GM23248 (cell line): Measurements from ENCODE around the gene CNGB1. TPM values are rescaled to one million over a fixed set of nuclear protein-coding genes. Genes with fewer than 3 reads are reported as not detected.

Experiments
- DNase-seq: peaks from one replicate; pipeline ENCODE4 v3.0.0-alpha.2; 2015
- H2AFZ ChIP-seq: fragments of 200-600 bp; sonication (generic); 2 replicates; pipeline ENCODE4 v1.6.1; 2016; ENCODE audit warnings: antibody characterized with exemption
- H3F3A ChIP-seq: fragments of 200-600 bp; sonication (generic); 2 replicates; pipeline ENCODE4 v1.6.1; 2016; ENCODE audit warnings: mild to moderate bottlenecking, antibody characterized with exemption, mixed run types; ENCODE audit not compliant: insufficient read depth
- H3K27ac ChIP-seq: fragments of 200-600 bp; sonication (generic); 2 replicates; pipeline ENCODE4 v1.5.1; 2016; ENCODE audit warnings: mild to moderate bottlenecking
- H3K27me3 ChIP-seq: fragments of 200-600 bp; sonication (generic); replicated peaks from 2 replicates; pipeline ENCODE4 v1.6.1; 2016; ENCODE audit warnings: mild to moderate bottlenecking; ENCODE audit not compliant: insufficient read depth
- H3K36me3 ChIP-seq: fragments of 200-600 bp; sonication (generic); 2 replicates; pipeline ENCODE4 v1.6.1; 2016; ENCODE audit warnings: low read depth, mild to moderate bottlenecking
- H3K4me1 ChIP-seq: fragments of 200-600 bp; sonication (generic); 2 replicates; pipeline ENCODE4 v1.6.1; 2016; ENCODE audit warnings: mild to moderate bottlenecking; ENCODE audit not compliant: insufficient read depth
- H3K4me2 ChIP-seq: fragments of 200-600 bp; sonication (generic); one replicate; pipeline ENCODE4 v1.6.1; 2016; ENCODE audit warnings: mild to moderate bottlenecking; ENCODE audit not compliant: unreplicated experiment
- H3K4me3 ChIP-seq: fragments of 200-600 bp; sonication (generic); 2 replicates; pipeline ENCODE4 v1.5.1; 2016; ENCODE audit warnings: mild to moderate bottlenecking
- H3K79me2 ChIP-seq: fragments of 200-600 bp; sonication (generic); 2 replicates; pipeline ENCODE4 v1.6.1; 2016; ENCODE audit warnings: mild to moderate bottlenecking; ENCODE audit not compliant: insufficient read depth
- H3K9ac ChIP-seq: fragments of 200-600 bp; sonication (generic); 2 replicates; pipeline ENCODE4 v1.6.1; 2016; ENCODE audit warnings: mild to moderate bottlenecking
- H3K9me2 ChIP-seq: fragments of 200-600 bp; sonication (generic); 2 replicates; pipeline ENCODE4 v1.6.1; 2016; ENCODE audit warnings: mixed run types, mild to moderate bottlenecking, moderate library complexity; ENCODE audit not compliant: insufficient read depth
- H3K9me3 ChIP-seq: fragments of 200-600 bp; sonication (generic); one replicate; pipeline ENCODE4 v1.6.1; 2017; ENCODE audit warnings: low read depth
- H4K20me1 ChIP-seq: fragments of 200-600 bp; sonication (generic); 2 replicates; pipeline ENCODE4 v1.6.0; 2016; ENCODE audit not compliant: insufficient read depth
- EZH2 ChIP-seq: fragments of 200-600 bp; sonication (generic); IDR thresholded peaks from 2 replicates; pipeline ENCODE4 v1.6.1; 2018; ENCODE audit warnings: antibody characterized with exemption, mild to moderate bottlenecking; ENCODE audit not compliant: insufficient read depth, poor library complexity, severe bottlenecking
- EZH2phosphoT487 ChIP-seq: fragments of 200-600 bp; sonication (generic); IDR thresholded peaks from 2 replicates; pipeline ENCODE4 v1.6.1; 2018; ENCODE audit warnings: antibody characterized with exemption, moderate library complexity, mild to moderate bottlenecking, low read depth; ENCODE audit not compliant: insufficient read depth
- WGBS, 2 experiments: methylation state at CpG; one replicate each; pipeline ENCODE4 v1.1.6; 2015 to 2017; ENCODE audit warnings: low lambda C conversion rate in 2 of 2, low coverage in 1 of 2; ENCODE audit errors: missing lambda C conversion rate in 2 of 2; 5-methylcytosine and 5-hydroxymethylcytosine counted together
- in situ Hi-C: fragments of 300-500 bp; cut with MboI; formaldehyde crosslinking; loops from 2 replicates; pipeline ENCODE4 v1.15.0; 2020
- polyA plus RNA-seq: library from polyadenylated mRNA; unstranded; fragments of >200 nt; fragmentation: Nextera tagmentation; extraction: Ambion mirVana; gene quantifications from 2 replicates; pipeline ENCODE4 v1.2.1, GENCODE V29; 2016
- total RNA-seq: library from RNA; depleted of rRNA; stranded (reverse); fragments of >200 nt; shearing (Covaris generic); gene quantifications from 2 replicates; pipeline ENCODE4 v1.2.3, GENCODE V29; 2014; rRNA removed

The CNGB1 gene
- total and polyA plus RNA-seq, 2 experiments from 2014 or later, result not detected

- peaks cover 14% of the 10 kb centered on the region for H3F3A ChIP-seq
- H4K20me1 ChIP-seq, result no peaks in the 10 kb centered on the region
- in situ Hi-C loops, result no loop called here
- H3K4me3 ChIP-seq, result no peak overlapping the region
- H3K9me3 ChIP-seq, result no peaks in the 10 kb centered on the region
- no peak overlapping the region for H2AFZ ChIP-seq
- no peak overlapping the region for H3K9ac ChIP-seq
- peak overlapping the region; percentile 17 for H3K4me2 ChIP-seq
- H3K4me1 ChIP-seq, result peaks cover 15% of the 10 kb centered on the region
- no peaks in the 10 kb centered on the region for H3K36me3 ChIP-seq
- no peaks in the 10 kb centered on the region for H3K9me2 ChIP-seq
- TF ChIP-seq EZH2 (no peak), EZH2phosphoT487 (no peak)
- no peaks in the 10 kb centered on the region for H3K79me2 ChIP-seq
- no peaks in the 10 kb centered on the region for H3K27me3 ChIP-seq
- 40 to 48% methylated on average over 5 of the region's 5 CpGs for WGBS, 2 experiments
- DNase-seq, result peak; percentile 70
- H3K27ac ChIP-seq, result peak overlapping the region; percentile 42
Observed at GRCh38 chr16:57834936-57835335, 136.0 kb downstream of the CNGB1 start.

Other genes starting within 250 kb of the CNGB1 start
- 20.2 and 27.9 TPM in 2 replicates for gene KATNB1, start 235.4 kb downstream of the CNGB1 start, total RNA-seq
- 18.1 and 19.3 TPM in 2 replicates for gene KATNB1, start 235.4 kb downstream of the CNGB1 start, polyA plus RNA-seq
- 50.0 and 65.3 TPM in 2 replicates for gene KIFC3, start 168.6 kb downstream of the CNGB1 start, total RNA-seq
- gene KIFC3, start 168.6 kb downstream of the CNGB1 start, polyA plus RNA-seq, result 27.0 and 28.4 TPM in 2 replicates
- 0.63 and 8.2 TPM in 2 replicates for gene ZNF319, start 29.5 kb upstream of the CNGB1 start, total RNA-seq
- 4.6 and 4.9 TPM in 2 replicates for gene ZNF319, start 29.5 kb upstream of the CNGB1 start, polyA plus RNA-seq
- gene USB1, start 30.3 kb upstream of the CNGB1 start, total RNA-seq, result 7.6 and 19.7 TPM in 2 replicates
- gene USB1, start 30.3 kb upstream of the CNGB1 start, polyA plus RNA-seq, result 48.4 and 48.6 TPM in 2 replicates
- 1.4 and 1.6 TPM in 2 replicates for gene MMP15, start 54.6 kb upstream of the CNGB1 start, total RNA-seq
- 0.39 and 0.45 TPM in 2 replicates for gene MMP15, start 54.6 kb upstream of the CNGB1 start, polyA plus RNA-seq
- 33.4 and 77.2 TPM in 2 replicates for gene CFAP20, start 158.3 kb upstream of the CNGB1 start, total RNA-seq
- 49.5 and 50.7 TPM in 2 replicates for gene CFAP20, start 158.3 kb upstream of the CNGB1 start, polyA plus RNA-seq
- 13.2 and 16.6 TPM in 2 replicates for gene CSNK2A2, start 227.0 kb upstream of the CNGB1 start, total RNA-seq
- gene CSNK2A2, start 227.0 kb upstream of the CNGB1 start, polyA plus RNA-seq, result 26.7 and 27.4 TPM in 2 replicates